ENCODE data around the gene TOP3B. TPM values are rescaled to one million over a fixed set of nuclear protein-coding genes. Genes with fewer than 3 reads are reported as not detected.

TOP3B gene
- total and polyA plus RNA-seq, 10 of the 15 experiments (the other 5 are each of a cell fraction or from before 2014, with no cell fraction given): 0.60 to 47.3 (median 33.7) TPM

DNA sequence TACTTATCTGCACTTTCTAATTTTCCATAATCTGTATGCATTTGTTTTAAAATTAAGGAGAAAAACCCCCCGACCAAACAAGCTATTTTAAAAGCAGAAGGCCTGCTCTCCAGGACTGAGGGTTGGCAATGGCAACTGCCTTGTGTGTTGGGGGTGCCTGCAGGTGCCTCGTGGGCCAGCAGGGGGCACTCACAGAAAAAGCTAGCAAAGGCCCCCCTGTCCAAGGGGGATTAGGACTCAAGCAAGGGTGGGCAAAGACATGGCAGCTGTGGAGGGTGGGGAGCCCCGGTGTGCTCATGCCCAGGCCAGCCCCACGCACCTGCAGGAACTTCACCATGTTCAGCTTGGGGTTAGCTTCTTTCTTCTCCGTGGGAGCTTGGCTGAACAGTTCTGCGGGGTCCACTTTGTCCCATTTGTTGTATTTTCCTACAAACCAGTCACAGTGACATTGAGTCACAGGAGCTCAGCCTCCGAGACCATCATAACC lies 10.3 kb downstream of the TOP3B start:
- ChIA-PET CTCF (interaction anchor here (0.6 to 3.2 kb wide), 44 partner anchors 10 to 1162 kb away, joined by 3 to 47 read pairs (median 4); partner anchors contain the start of genes PPM1F and TOP3B), SMC1A (ENCODE audit: uncharacterized antibody, unreplicated experiment) (interaction anchor here (0.8 to 2.2 kb wide), 7 partner anchors 9 to 984 kb away, joined by 3 to 10 read pairs (median 6); partner anchors contain the start of gene TOP3B), POLR2A (interaction anchor here (1.3 kb wide), 1 partner anchor 10 kb away, joined by 3 read pairs; no protein-coding TSS in a partner anchor), RAD21 (ENCODE audit: unreplicated experiment) (interaction anchor here (0.6 to 1.8 kb wide), 12 partner anchors 57 to 1156 kb away, joined by 3 to 9 read pairs (median 3); no protein-coding TSS in a partner anchor)
- Histone ChIP-seq H3K4me2 (ENCODE audit: control insufficient read depth, insufficient read depth) (no peak overlapping the region), H3K36me3 (ENCODE audit: control insufficient read depth in 2 of 2, insufficient read depth in 2 of 2, low read length in 1 of 2) (peaks cover 22 to 28% of the 10 kb centered on the region in 2 experiments), H3K4me1 (ENCODE audit: control insufficient read depth, insufficient read depth, low read length) (no peaks in the 10 kb centered on the region; the same call in 1 of the 2 replicates), H3K9me3 (replicated peaks; ENCODE audit: control insufficient read depth, insufficient read depth, low read length) (no peaks in the 10 kb centered on the region), H3K4me3 (no peak overlapping the region), H3K27ac (ENCODE audit: control insufficient read depth, insufficient read depth) (no peak overlapping the region), H3K27me3 (replicated peaks in 1 of 2; ENCODE audit: control insufficient read depth in 2 of 2, insufficient read depth in 2 of 2, low read length in 1 of 2) (no peaks in the 10 kb centered on the region), H3K9ac (ENCODE audit: control insufficient read depth, insufficient read depth, low read length) (no peak overlapping the region), H2AFZ (ENCODE audit: control insufficient read depth, low read depth, low read length) (no peak overlapping the region), H3K79me2 (ENCODE audit: control insufficient read depth, insufficient read depth, low read length) (no peaks in the 10 kb centered on the region), H4K20me1 (ENCODE audit: control insufficient read depth, insufficient read depth) (no peaks in the 10 kb centered on the region)
- BruUV-seq (replicated peaks): no TSS peak
- FAIRE-seq: peak; percentile 18
- TF ChIP-seq SMC3 (IDR thresholded peaks at IDR 0.05; ENCODE audit: borderline replicate concordance, low read length): peak; percentile 55; the same call in 1 of the 2 replicates
- TF ChIP-seq YY1 (IDR thresholded peaks at IDR 0.05; ENCODE audit: low read depth, low read length): peak; percentile 63; the same call in 1 of the 2 replicates
- TF ChIP-seq, protein P1, sequence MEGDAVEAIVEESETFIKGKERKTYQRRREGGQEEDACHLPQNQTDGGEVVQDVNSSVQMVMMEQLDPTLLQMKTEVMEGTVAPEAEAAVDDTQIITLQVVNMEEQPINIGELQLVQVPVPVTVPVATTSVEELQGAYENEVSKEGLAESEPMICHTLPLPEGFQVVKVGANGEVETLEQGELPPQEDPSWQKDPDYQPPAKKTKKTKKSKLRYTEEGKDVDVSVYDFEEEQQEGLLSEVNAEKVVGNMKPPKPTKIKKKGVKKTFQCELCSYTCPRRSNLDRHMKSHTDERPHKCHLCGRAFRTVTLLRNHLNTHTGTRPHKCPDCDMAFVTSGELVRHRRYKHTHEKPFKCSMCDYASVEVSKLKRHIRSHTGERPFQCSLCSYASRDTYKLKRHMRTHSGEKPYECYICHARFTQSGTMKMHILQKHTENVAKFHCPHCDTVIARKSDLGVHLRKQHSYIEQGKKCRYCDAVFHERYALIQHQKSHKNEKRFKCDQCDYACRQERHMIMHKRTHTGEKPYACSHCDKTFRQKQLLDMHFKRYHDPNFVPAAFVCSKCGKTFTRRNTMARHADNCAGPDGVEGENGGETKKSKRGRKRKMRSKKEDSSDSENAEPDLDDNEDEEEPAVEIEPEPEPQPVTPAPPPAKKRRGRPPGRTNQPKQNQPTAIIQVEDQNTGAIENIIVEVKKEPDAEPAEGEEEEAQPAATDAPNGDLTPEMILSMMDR (IDR thresholded peaks at IDR 0.05 in 2 of 3, conservative IDR thresholded peaks at IDR 0.05 in 1 of 3; ENCODE audit: control insufficient read depth in 2 of 3, extremely low read depth in 1 of 3, insufficient read depth in 1 of 3, low read depth in 3 of 3, low read length in 3 of 3): peak; percentile 70 to 95 (median 94)
- TF ChIP-seq RAD21 (IDR thresholded peaks at IDR 0.05; ENCODE audit: insufficient read depth, low read depth, low read length): peak; percentile 75
- TF ChIP-seq NRF1 (conservative IDR thresholded peaks at IDR 0.05; ENCODE audit: low read depth, low read length): no peak
- no peak for TF ChIP-seq ASH2L (IDR thresholded peaks at IDR 0.05; ENCODE audit: borderline replicate concordance, low read depth)
- 0 out of 4 replicates have a peak, but pooled peaks of 1 of the 2 experiments have one; percentile 28 for TF ChIP-seq SRF (IDR thresholded peaks at IDR 0.05; ENCODE audit: low read depth in 2 of 2, low read length in 2 of 2)
- DNase-seq (ENCODE audit: low read depth, low spot score): no peak
- in situ Hi-C loops (cut with MboI) (no loop called here), intact Hi-C loops (cut with micrococcal nuclease; ENCODE audit: unreplicated experiment) (loop anchor here (5.0 kb wide), 1 partner anchor 985 kb away; no protein-coding TSS in a partner anchor)
- WGBS (ENCODE audit: insufficient coverage, insufficient replicate concordance, low lambda C conversion rate, missing lambda C conversion rate): 49% methylated on average over 7 of the region's 7 CpGs
- peak; percentile 92 for ATAC-seq
